Activated T-cell treated with anti-CD3 and anti-CD28 coated beads, Interleukin-2, amount 50 U/mL, for 72 hours (primary cell): ENCODE measurements around the gene RMDN2. TPM values are rescaled to one million over a fixed set of nuclear protein-coding genes. Genes with fewer than 3 reads are reported as not detected.

ENCODE experiments used
- ATAC-seq, 2 donors: fragments of 150-1000 bp; cut with Tn5 transposase; replicated peaks in 1 of 2; 2 replicates each; pipeline ENCODE4 v1.10.0; 2021; ENCODE audit warnings: moderate library complexity in 2 of 2, mild to moderate bottlenecking in 1 of 2
- DNase-seq, 2 donors: peaks; one replicate each; pipeline ENCODE4 v3.0.0; 2021 to 2022; ENCODE audit warnings: mixed read lengths in 1 of 2
- H3K27ac Mint-ChIP-seq: one replicate; pipeline ENCODE4 v1.8.0; 2022; ENCODE audit warnings: mild to moderate bottlenecking, moderate library complexity, mixed read lengths
- H3K27me3 Mint-ChIP-seq: one replicate; pipeline ENCODE4 v1.8.0; 2022; ENCODE audit warnings: low read depth, mixed read lengths
- H3K36me3 Mint-ChIP-seq, 2 donors: one replicate each; pipeline ENCODE4 v1.8.0; 2022; ENCODE audit warnings: mixed read lengths in 2 of 2, mild to moderate bottlenecking in 1 of 2; ENCODE audit not compliant: insufficient read depth in 2 of 2
- H3K4me1 Mint-ChIP-seq: one replicate; pipeline ENCODE4 v1.8.0; 2022; ENCODE audit warnings: low read depth, mixed read lengths
- H3K4me3 Mint-ChIP-seq, 2 donors: one replicate each; pipeline ENCODE4 v1.8.0; 2022; ENCODE audit warnings: mild to moderate bottlenecking in 2 of 2, mixed read lengths in 2 of 2, moderate library complexity in 2 of 2
- H3K9me3 Mint-ChIP-seq, 2 donors: one replicate each; pipeline ENCODE4 v1.8.0; 2022; ENCODE audit warnings: mixed read lengths in 2 of 2
- total RNA-seq, 2 donors: library from RNA; stranded (reverse); gene quantifications; one replicate each; pipeline ENCODE4 v1.2.3, GENCODE V29; 2022

RMDN2 gene
- total RNA-seq, 2 donors from 2014 or later, result 1.4 to 2.6 TPM

- Mint-ChIP-seq H3K4me1 (peaks cover 45% of the 10 kb centered on the region), H3K9me3 (no peaks in the 10 kb centered on the region), H3K36me3 (no peaks in the 10 kb centered on the region), H3K27ac (no peak overlapping the region), H3K4me3 (no peak overlapping the region), H3K27me3 (peaks cover 14% of the 10 kb centered on the region)
- ATAC-seq (peak; percentile 51 to 69), DNase-seq (peak; percentile 67 to 75)
These were observed 34.1 kb upstream of the RMDN2 start for GRCh38 chr2:37890893-37891495.

- H3K27ac Mint-ChIP-seq, result no peak overlapping the region
- no peaks in the 10 kb centered on the region for H3K9me3 Mint-ChIP-seq
- no peak for ATAC-seq
- no peak for DNase-seq
- peaks cover 11% of the 10 kb centered on the region for H3K27me3 Mint-ChIP-seq
- peak overlapping the region; percentile 4 to 22 for H3K4me3 Mint-ChIP-seq
- H3K4me1 Mint-ChIP-seq, result peaks cover 42% of the 10 kb centered on the region
- no peaks in the 10 kb centered on the region for H3K36me3 Mint-ChIP-seq
These were observed 33.1 kb upstream of the RMDN2 start for GRCh38 chr2:37891846-37892435.

- no peak overlapping the region for H3K27ac Mint-ChIP-seq
- ATAC-seq (peak in 1 of 2 donors; percentile 11), DNase-seq (no peak)
- no peaks in the 10 kb centered on the region for H3K36me3 Mint-ChIP-seq
- H3K9me3 Mint-ChIP-seq, result no peaks in the 10 kb centered on the region
- peaks cover 9% of the 10 kb centered on the region for H3K27me3 Mint-ChIP-seq
- peak overlapping the region; percentile 4 to 22 for H3K4me3 Mint-ChIP-seq
- peaks cover 42% of the 10 kb centered on the region for H3K4me1 Mint-ChIP-seq
These were observed 32.5 kb upstream of the RMDN2 start for GRCh38 chr2:37892436-37893114.

GRCh38 chr2:37893327-37893726, 31.8 kb upstream of the RMDN2 start:
- Mint-ChIP-seq H3K4me3 (no peak overlapping the region), H3K36me3 (no peaks in the 10 kb centered on the region), H3K4me1 (peaks cover 42% of the 10 kb centered on the region), H3K27me3 (peaks cover 2% of the 10 kb centered on the region), H3K9me3 (no peaks in the 10 kb centered on the region), H3K27ac (no peak overlapping the region)
- ATAC-seq (no peak), DNase-seq (no peak)

- ATAC-seq (peak; percentile 80 to 88), DNase-seq (peak; percentile 29 to 40)
- Mint-ChIP-seq H3K27ac (peak overlapping the region; percentile 52), H3K9me3 (no peaks in the 10 kb centered on the region), H3K4me3 (peak overlapping the region in 1 of 2 donors; percentile 67), H3K27me3 (no peaks in the 10 kb centered on the region), H3K36me3 (no peaks in the 10 kb centered on the region), H3K4me1 (peaks cover 42% of the 10 kb centered on the region)
These were observed 31.0 kb upstream of the RMDN2 start for GRCh38 chr2:37894047-37894446.

GRCh38 chr2:37894601-37895000, 30.5 kb upstream of the RMDN2 start:
- DNase-seq (no peak), ATAC-seq (peak; percentile 54 to 65)
- H3K27ac Mint-ChIP-seq, result peak overlapping the region; percentile 52
- H3K27me3 Mint-ChIP-seq, result no peaks in the 10 kb centered on the region
- peaks cover 42% of the 10 kb centered on the region for H3K4me1 Mint-ChIP-seq
- no peaks in the 10 kb centered on the region for H3K9me3 Mint-ChIP-seq
- no peaks in the 10 kb centered on the region for H3K36me3 Mint-ChIP-seq
- peak overlapping the region in 1 of 2 donors; percentile 67 for H3K4me3 Mint-ChIP-seq

GRCh38 chr2:37895140-37895539, 29.9 kb upstream of the RMDN2 start:
- peaks cover 42% of the 10 kb centered on the region for H3K4me1 Mint-ChIP-seq
- ATAC-seq (no peak), DNase-seq (no peak)
- no peak overlapping the region for H3K4me3 Mint-ChIP-seq
- H3K27ac Mint-ChIP-seq, result no peak overlapping the region
- H3K27me3 Mint-ChIP-seq, result no peaks in the 10 kb centered on the region
- H3K9me3 Mint-ChIP-seq, result peaks cover 0 to 2% of the 10 kb centered on the region in 2 donors
- no peaks in the 10 kb centered on the region for H3K36me3 Mint-ChIP-seq

- no peak overlapping the region for H3K4me3 Mint-ChIP-seq
- peaks cover 0 to 3% of the 10 kb centered on the region in 2 donors for H3K9me3 Mint-ChIP-seq
- ATAC-seq, result no peak
- DNase-seq, result no peak
- H3K27ac Mint-ChIP-seq, result no peak overlapping the region
- peaks cover 40% of the 10 kb centered on the region for H3K4me1 Mint-ChIP-seq
- no peaks in the 10 kb centered on the region for H3K36me3 Mint-ChIP-seq
- H3K27me3 Mint-ChIP-seq, result no peaks in the 10 kb centered on the region
These were observed 28.8 kb upstream of the RMDN2 start for GRCh38 chr2:37896319-37896718.

GRCh38 chr2:37897511-37897910, 27.6 kb upstream of the RMDN2 start:
- Mint-ChIP-seq H3K9me3 (peaks cover 0 to 3% of the 10 kb centered on the region in 2 donors), H3K27me3 (no peaks in the 10 kb centered on the region), H3K36me3 (no peaks in the 10 kb centered on the region), H3K4me3 (no peak overlapping the region), H3K4me1 (peaks cover 28% of the 10 kb centered on the region), H3K27ac (no peak overlapping the region)
- ATAC-seq (no peak), DNase-seq (no peak)

- peaks cover 0 to 3% of the 10 kb centered on the region in 2 donors for H3K9me3 Mint-ChIP-seq
- peaks cover 19% of the 10 kb centered on the region for H3K4me1 Mint-ChIP-seq
- H3K36me3 Mint-ChIP-seq, result no peaks in the 10 kb centered on the region
- H3K4me3 Mint-ChIP-seq, result no peak overlapping the region
- no peaks in the 10 kb centered on the region for H3K27me3 Mint-ChIP-seq
- no peak overlapping the region for H3K27ac Mint-ChIP-seq
- no peak for ATAC-seq
- no peak for DNase-seq
These were observed 26.6 kb upstream of the RMDN2 start for GRCh38 chr2:37898448-37898847.

- Mint-ChIP-seq H3K27ac (no peak overlapping the region), H3K36me3 (no peaks in the 10 kb centered on the region), H3K9me3 (peaks cover 0 to 3% of the 10 kb centered on the region in 2 donors), H3K4me3 (no peak overlapping the region), H3K27me3 (no peaks in the 10 kb centered on the region), H3K4me1 (no peaks in the 10 kb centered on the region)
- ATAC-seq (no peak), DNase-seq (no peak)
These were observed 22.1 kb upstream of the RMDN2 start for GRCh38 chr2:37902991-37903390.

- no peaks in the 10 kb centered on the region for H3K4me1 Mint-ChIP-seq
- ATAC-seq (no peak), DNase-seq (no peak)
- H3K36me3 Mint-ChIP-seq, result no peaks in the 10 kb centered on the region
- peaks cover 0 to 3% of the 10 kb centered on the region in 2 donors for H3K9me3 Mint-ChIP-seq
- H3K27me3 Mint-ChIP-seq, result no peaks in the 10 kb centered on the region
- H3K27ac Mint-ChIP-seq, result no peak overlapping the region
- H3K4me3 Mint-ChIP-seq, result no peak overlapping the region
These were observed 20.7 kb upstream of the RMDN2 start for GRCh38 chr2:37904425-37904824.

GRCh38 chr2:37904993-37905392, 20.1 kb upstream of the RMDN2 start:
- ATAC-seq (no peak), DNase-seq (no peak)
- no peak overlapping the region for H3K4me3 Mint-ChIP-seq
- H3K36me3 Mint-ChIP-seq, result no peaks in the 10 kb centered on the region
- H3K9me3 Mint-ChIP-seq, result peaks cover 0 to 2% of the 10 kb centered on the region in 2 donors
- no peaks in the 10 kb centered on the region for H3K4me1 Mint-ChIP-seq
- H3K27ac Mint-ChIP-seq, result no peak overlapping the region
- no peaks in the 10 kb centered on the region for H3K27me3 Mint-ChIP-seq
